HepG2 (cell line): ENCODE results near the gene NRL.
A peak's percentile ranks its signal among the peaks of the same experiment; 100 is the strongest.

Experiments
- ARNT2 ChIP-seq: sonication (generic); formaldehyde crosslinking; IDR thresholded peaks from 2 replicates; pipeline ENCODE4 v1.8.0; 2022; ENCODE audit warnings: mild to moderate bottlenecking, low read depth, missing genetic modification reagents, moderate library complexity
- RAD21 ChIP-seq: fragments of 450-650 bp; formaldehyde crosslinking; IDR thresholded peaks from 2 replicates; pipeline ENCODE4 v1.5.0; 2020; ENCODE audit warnings: mild to moderate bottlenecking
- RNF2 ChIP-seq: fragments of 450-650 bp; conservative IDR thresholded peaks from 2 replicates; pipeline ENCODE4 v1.6.1; 2016; ENCODE audit warnings: low read depth
- YY1 ChIP-seq: IDR thresholded peaks from 2 replicates; pipeline ENCODE4 v1.6.1; 2011; ENCODE audit warnings: low read length, low read depth, moderate library complexity, mild to moderate bottlenecking; ENCODE audit not compliant: insufficient read depth, insufficient replicate concordance
- TF ChIP-seq, protein P1 (sequence below): sonication (generic); formaldehyde crosslinking; IDR thresholded peaks from 2 replicates; pipeline ENCODE4 v1.5.1; 2020; ENCODE audit warnings: mild to moderate bottlenecking, missing genetic modification reagents, borderline replicate concordance

DNA sequence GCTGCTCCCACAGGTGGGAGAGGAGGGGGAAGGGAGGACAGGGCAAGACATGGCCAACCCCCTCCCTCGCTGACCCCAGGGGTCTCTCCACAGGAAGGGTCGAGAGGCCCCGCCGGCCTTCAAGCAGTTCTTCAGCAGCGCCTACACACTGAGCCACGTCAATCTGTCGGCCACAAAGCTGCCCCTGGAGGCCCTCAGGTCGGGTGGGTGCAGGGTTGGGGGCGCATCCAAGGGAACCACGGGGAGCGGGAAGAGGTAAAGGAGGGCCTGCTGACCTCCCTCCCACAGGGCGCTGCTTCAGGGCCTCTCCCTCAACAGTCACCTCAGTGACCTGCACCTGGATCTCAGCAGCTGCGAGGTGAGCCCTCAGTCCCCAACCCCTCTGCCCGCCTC lies 56.9 kb downstream of the NRL start:
- no peak for TF ChIP-seq ARNT2 (CRISPR knock-in tag)
- TF ChIP-seq RNF2: no peak
- TF ChIP-seq YY1: no peak
- TF ChIP-seq RAD21: no peak
- TF ChIP-seq, protein P1, sequence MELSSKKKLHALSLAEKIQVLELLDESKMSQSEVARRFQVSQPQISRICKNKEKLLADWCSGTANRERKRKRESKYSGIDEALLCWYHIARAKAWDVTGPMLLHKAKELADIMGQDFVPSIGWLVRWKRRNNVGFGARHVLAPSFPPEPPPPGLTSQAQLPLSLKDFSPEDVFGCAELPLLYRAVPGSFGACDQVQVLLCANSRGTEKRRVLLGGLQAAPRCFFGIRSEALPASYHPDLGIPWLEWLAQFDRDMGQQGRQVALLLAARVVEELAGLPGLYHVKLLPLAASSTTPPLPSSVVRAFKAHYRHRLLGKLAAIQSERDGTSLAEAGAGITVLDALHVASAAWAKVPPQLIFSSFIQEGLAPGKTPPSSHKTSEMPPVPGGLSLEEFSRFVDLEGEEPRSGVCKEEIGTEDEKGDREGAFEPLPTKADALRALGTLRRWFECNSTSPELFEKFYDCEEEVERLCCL (CRISPR knock-in tag): 0 out of 2 replicates have a peak, but pooled peaks have one; percentile 3
